Spleen (tissue), 11 donors: ENCODE measurements around the gene FAM83E. TPM values are rescaled to one million over a fixed set of nuclear protein-coding genes. Genes with fewer than 3 reads are reported as not detected.
"Not testable (repeated sequence)": the region's sequence is repeated elsewhere in the genome, so short reads cannot be mapped to it uniquely, and the experiment has no call there.

ENCODE experiments used
- DNase-seq: peaks from one replicate; pipeline ENCODE4 v3.0.0-alpha.2; 2020
- H3K27ac ChIP-seq, 8 donors: fragments of 200-600 bp; sonication (generic) in 7 of 8; 1 replicate in 4 of 8; 2 replicates in 4 of 8; pipeline versions ENCODE4 v1.5.0 to v1.8.0; 2016 to 2021; ENCODE audit warnings: inconsistent platforms in 4 of 8, mild to moderate bottlenecking in 4 of 8, moderate library complexity in 1 of 8
- H3K27me3 ChIP-seq, 7 donors: fragments of 200-600 bp; sonication (generic) in 6 of 7; replicated peaks in 1 of 7; 1 replicate in 4 of 7; 2 replicates in 3 of 7; pipeline versions ENCODE4 v1.5.0 to v1.8.0; 2016 to 2021; ENCODE audit warnings: inconsistent platforms in 3 of 7, mild to moderate bottlenecking in 1 of 7
- H3K36me3 ChIP-seq, 6 donors: fragments of 200-600 bp; sonication (generic) in 5 of 6; 1 replicate in 4 of 6; 2 replicates in 2 of 6; pipeline versions ENCODE4 v1.5.0 to v1.8.0; 2016 to 2021; ENCODE audit warnings: inconsistent platforms in 2 of 6
- H3K4me1 ChIP-seq, 6 donors: fragments of 200-600 bp; sonication (generic) in 5 of 6; 1 replicate in 3 of 6; 2 replicates in 3 of 6; pipeline versions ENCODE4 v1.5.0 to v1.8.0; 2016 to 2021; ENCODE audit warnings: inconsistent platforms in 3 of 6
- H3K4me3 ChIP-seq, 8 donors: fragments of 200-600 bp; sonication (generic) in 7 of 8; 1 replicate in 4 of 8; 2 replicates in 4 of 8; pipeline versions ENCODE4 v1.5.0 to v1.8.0; 2016 to 2021; ENCODE audit warnings: inconsistent platforms in 4 of 8, mild to moderate bottlenecking in 4 of 8, moderate library complexity in 2 of 8
- H3K9me3 ChIP-seq, 8 donors: fragments of 200-600 bp; sonication (generic) in 7 of 8; 1 replicate in 4 of 8; 2 replicates in 4 of 8; pipeline versions ENCODE4 v1.5.0 to v1.8.0; 2016 to 2021; ENCODE audit warnings: inconsistent platforms in 4 of 8
- POLR2A ChIP-seq, 3 donors: fragments of 450-650 bp; IDR thresholded peaks; one replicate each; pipeline ENCODE4 v1.5.1; 2017; ENCODE audit warnings: antibody characterized with exemption in 3 of 3, mild to moderate bottlenecking in 1 of 3
- POLR2AphosphoS5 ChIP-seq, 3 donors: sonication (generic); formaldehyde crosslinking; IDR thresholded peaks; one replicate each; pipeline ENCODE4 v1.5.1; 2017; ENCODE audit warnings: antibody characterized with exemption in 3 of 3
- whole genome bisulfite sequencing, 5 donors: extraction: QIAGEN DNeasy Blood & Tissue Kit in 3 of 5; methylation state at CpG; one replicate each; pipeline versions ENCODE4 v1.1.5 to v1.1.7; 2013 to 2018; 5-methylcytosine and 5-hydroxymethylcytosine counted together
- intact Hi-C: fragments of 100-400 bp; cut with DNase I; formaldehyde crosslinking; loops from one replicate; pipeline ENCODE4 v1.15.0; 2023; ENCODE audit warnings: low total_unique reads
- polyA plus RNA-seq, 3 donors: library from polyadenylated mRNA; stranded (reverse); fragments of 200-250 nt; gene quantifications; one replicate each; pipeline ENCODE4 v1.2.1, GENCODE V29; 2013
- total RNA-seq, 7 donors: library from RNA; depleted of rRNA in 3 of 7; stranded (reverse); fragments of >200 nt in 3 of 7; fragmentation: NEBNext Ultra II Directional in 4 of 7; extraction: Animal tissue kit (Norgen Biotek cat#: 25700) in 4 of 7; gene quantifications; one replicate each; pipeline versions ENCODE4 v1.1.0 to v1.2.1, GENCODE V29; 2016 to 2021
- TF ChIP-seq, protein P1 (sequence below), 11 experiments: fragments of 200-600 bp in 7 of 11; fragments of 450-650 bp in 4 of 11; sonication (generic) in 4 of 11; IDR thresholded peaks in 8 of 11; conservative IDR thresholded peaks in 3 of 11; 1 replicate in 7 of 11; 2 replicates in 4 of 11; pipeline versions ENCODE4 v1.4.0 to v1.8.0; 2016 to 2021; ENCODE audit warnings: antibody characterized with exemption in 11 of 11, inconsistent platforms in 4 of 11, mild to moderate bottlenecking in 1 of 11
- donor health status: healthy with polysubstance abuse.
- donor health status: DM: no; HTN: no; CAD: no; lungs with moderate emphysema.
- donor health status: DM: no; HTN: no; CAD: no.
- donor health status: Bipolar disorder and iron deficiency.
- donor health status: healthy.
- donor health status: DM: no; HTN: no; CAD: no.
- donor health status: DM: yes; HTN: yes; CAD: no.

Gene FAM83E
- total and polyA plus RNA-seq, 10 donors: 0.04 to 2.0 (median 0.46) TPM; not detected in 5

DNA sequence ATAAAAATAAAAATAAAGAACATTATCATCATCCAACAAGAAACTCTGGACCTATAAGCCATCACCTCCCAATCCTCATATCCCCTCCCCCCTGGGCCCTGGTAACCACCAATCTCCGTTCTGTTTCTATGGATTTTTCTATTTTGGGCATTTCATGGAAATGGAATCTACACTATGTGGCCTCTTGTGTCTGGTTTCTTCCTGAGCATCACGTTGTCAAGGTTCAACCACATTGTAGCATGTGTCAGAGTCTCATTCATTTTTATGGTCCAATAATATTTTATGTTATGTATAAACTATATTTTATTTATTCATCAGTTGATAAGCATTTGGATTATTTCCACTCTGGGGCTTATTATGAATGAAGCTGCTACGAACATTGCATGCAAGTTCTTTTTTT lies 36.0 kb downstream of the FAM83E start:
- intact Hi-C loops: no loop called here
- WGBS, 5 donors: 32 to 63% (median 51%) methylated on average over 3 of the region's 3 CpGs
- Histone ChIP-seq H3K4me3 (no peak overlapping the region), H3K27me3 (peaks cover 0 to 5% (median 0%) of the 10 kb centered on the region in 7 donors), H3K36me3 (no peaks in the 10 kb centered on the region), H3K4me1 (peaks cover 0 to 11% (median 4%) of the 10 kb centered on the region in 6 donors), H3K9me3 (no peaks in the 10 kb centered on the region), H3K27ac (no peak overlapping the region)
- TF ChIP-seq POLR2AphosphoS5 (IDR thresholded peaks at IDR 0.05) (no peak), POLR2A (IDR thresholded peaks at IDR 0.05) (no peak)
- TF ChIP-seq, protein P1, sequence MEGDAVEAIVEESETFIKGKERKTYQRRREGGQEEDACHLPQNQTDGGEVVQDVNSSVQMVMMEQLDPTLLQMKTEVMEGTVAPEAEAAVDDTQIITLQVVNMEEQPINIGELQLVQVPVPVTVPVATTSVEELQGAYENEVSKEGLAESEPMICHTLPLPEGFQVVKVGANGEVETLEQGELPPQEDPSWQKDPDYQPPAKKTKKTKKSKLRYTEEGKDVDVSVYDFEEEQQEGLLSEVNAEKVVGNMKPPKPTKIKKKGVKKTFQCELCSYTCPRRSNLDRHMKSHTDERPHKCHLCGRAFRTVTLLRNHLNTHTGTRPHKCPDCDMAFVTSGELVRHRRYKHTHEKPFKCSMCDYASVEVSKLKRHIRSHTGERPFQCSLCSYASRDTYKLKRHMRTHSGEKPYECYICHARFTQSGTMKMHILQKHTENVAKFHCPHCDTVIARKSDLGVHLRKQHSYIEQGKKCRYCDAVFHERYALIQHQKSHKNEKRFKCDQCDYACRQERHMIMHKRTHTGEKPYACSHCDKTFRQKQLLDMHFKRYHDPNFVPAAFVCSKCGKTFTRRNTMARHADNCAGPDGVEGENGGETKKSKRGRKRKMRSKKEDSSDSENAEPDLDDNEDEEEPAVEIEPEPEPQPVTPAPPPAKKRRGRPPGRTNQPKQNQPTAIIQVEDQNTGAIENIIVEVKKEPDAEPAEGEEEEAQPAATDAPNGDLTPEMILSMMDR (IDR thresholded peaks at IDR 0.05 in 8 of 11, conservative IDR thresholded peaks at IDR 0.05 in 3 of 11): no peak
- DNase-seq: no peak

DNA sequence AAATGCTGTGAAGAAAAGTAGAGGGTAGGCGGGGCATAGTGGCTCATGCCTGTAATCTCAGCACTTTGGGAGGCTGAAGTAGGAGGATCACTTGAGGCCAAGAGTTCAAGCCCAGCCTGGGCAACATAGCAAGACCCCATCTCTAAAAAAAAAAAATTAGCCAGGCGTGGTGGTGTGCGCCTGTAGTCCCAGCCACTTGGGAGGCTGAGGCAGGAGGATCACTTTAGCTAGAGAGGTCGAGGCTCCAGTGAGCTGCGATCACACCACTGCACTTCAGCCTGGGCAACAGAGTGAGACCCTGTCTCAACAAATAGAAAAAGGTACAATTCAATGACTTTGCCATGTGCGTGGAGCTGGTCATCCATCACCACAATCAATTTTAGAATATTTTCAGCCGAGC lies 37.0 kb downstream of the FAM83E start:
- H3K27ac ChIP-seq, H3K4me3 ChIP-seq, intact Hi-C loops, H3K36me3 ChIP-seq, H3K4me1 ChIP-seq, H3K9me3 ChIP-seq, DNase-seq, H3K27me3 ChIP-seq: not testable (repeated sequence)
- 89 to 94% (median 91%) methylated on average over 7 of the region's 7 CpGs for WGBS, 5 donors

DNA sequence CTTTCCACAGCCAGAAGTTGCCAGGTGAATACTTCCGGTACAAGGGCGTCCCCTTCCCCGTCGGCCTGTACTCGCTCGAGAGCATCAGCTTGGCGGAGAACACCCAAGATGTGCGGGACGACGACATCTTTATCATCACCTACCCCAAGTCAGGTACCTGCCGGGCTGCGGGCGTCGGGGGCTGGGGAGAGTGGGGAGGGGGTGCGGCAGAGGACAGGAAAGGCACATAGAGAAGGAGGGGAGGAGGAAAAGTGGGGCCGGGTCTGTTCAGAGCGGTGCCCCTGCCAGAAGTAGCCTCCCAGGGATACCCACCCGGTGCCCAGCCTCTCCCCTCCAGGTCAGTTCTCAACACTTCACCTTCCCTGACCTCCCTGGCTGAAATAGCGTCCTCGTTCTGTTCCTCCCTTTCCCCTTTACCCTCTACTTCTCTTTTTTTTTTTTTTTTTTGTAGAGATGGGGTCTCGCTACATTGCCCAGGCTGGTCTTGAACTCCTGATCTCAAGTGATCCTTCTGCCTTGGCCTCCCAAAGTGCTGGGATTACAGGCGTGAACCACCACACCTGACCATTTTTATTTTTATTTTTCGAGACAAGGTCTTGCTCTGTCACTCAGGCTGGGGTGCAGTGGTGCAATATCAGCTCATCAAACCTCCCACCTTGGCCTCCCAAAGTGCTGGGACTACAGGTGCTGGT lies 38.8 kb downstream of the FAM83E start:
- Histone ChIP-seq H3K9me3 (no peaks in the 10 kb centered on the region), H3K4me3 (no peak overlapping the region), H3K27ac (no peak overlapping the region), H3K4me1 (peaks cover 0 to 6% (median 0%) of the 10 kb centered on the region in 6 donors), H3K27me3 (no peaks in the 10 kb centered on the region), H3K36me3 (no peaks in the 10 kb centered on the region)
- 77 to 83% (median 80%) methylated on average over 22 to 23 of the region's 23 CpGs for WGBS, 5 donors
- no peak for DNase-seq
- intact Hi-C loops: no loop called here
- TF ChIP-seq POLR2A (IDR thresholded peaks at IDR 0.05) (no peak), POLR2AphosphoS5 (IDR thresholded peaks at IDR 0.05) (no peak)
- TF ChIP-seq, protein P1 (IDR thresholded peaks at IDR 0.05 in 8 of 11, conservative IDR thresholded peaks at IDR 0.05 in 3 of 11): no peak

DNA sequence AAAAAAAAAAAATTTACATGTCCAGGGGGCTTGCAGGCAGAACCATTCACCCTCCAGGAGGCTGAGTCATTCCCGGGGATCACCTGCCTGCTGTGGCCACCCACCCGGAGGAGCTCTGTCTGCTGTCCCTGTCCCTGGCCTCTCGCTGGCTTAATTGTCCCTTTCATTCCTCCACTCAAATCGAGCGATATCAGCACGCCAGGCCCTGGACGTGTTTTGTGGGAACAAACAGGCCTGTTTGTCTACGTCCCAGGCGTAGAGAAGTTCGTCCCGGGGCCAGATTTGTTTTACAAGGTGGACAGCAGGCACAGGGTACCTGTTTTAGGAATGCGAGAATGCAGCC lies 41.7 kb downstream of the FAM83E start:
- WGBS, 5 donors: 71 to 91% (median 86%) methylated on average over 12 of the region's 12 CpGs
- intact Hi-C loops: no loop called here
- peaks cover 0 to 6% (median 0%) of the 10 kb centered on the region in 6 donors for H3K4me1 ChIP-seq
- peaks cover 0 to 20% (median 6%) of the 10 kb centered on the region in 7 donors for H3K27me3 ChIP-seq
- no peak overlapping the region for H3K27ac ChIP-seq
- no peaks in the 10 kb centered on the region for H3K9me3 ChIP-seq
- DNase-seq: no peak
- TF ChIP-seq, protein P1 (IDR thresholded peaks at IDR 0.05 in 8 of 11, conservative IDR thresholded peaks at IDR 0.05 in 3 of 11): no peak
- TF ChIP-seq POLR2AphosphoS5 (IDR thresholded peaks at IDR 0.05) (no peak), POLR2A (IDR thresholded peaks at IDR 0.05) (no peak)
- no peak overlapping the region for H3K4me3 ChIP-seq
- no peaks in the 10 kb centered on the region for H3K36me3 ChIP-seq
